Measurements from ENCODE around the gene PRKACG. TPM values are rescaled to one million over a fixed set of nuclear protein-coding genes. Genes with fewer than 3 reads are reported as not detected.

PRKACG gene
- total and polyA plus RNA-seq, 4 donors: not detected

GRCh38 chr9:68973619-68974018 is 40.3 kb downstream of the PRKACG start:
- Histone ChIP-seq H3K4me1 (ENCODE audit: control insufficient read depth in 5 of 5, insufficient read depth in 5 of 5, low read length in 5 of 5) (peaks cover 0 to 6% (median 0%) of the 10 kb centered on the region in 5 donors), H3K27me3 (ENCODE audit: control insufficient read depth in 3 of 3, insufficient read depth in 3 of 3, low read length in 2 of 3) (no peaks in the 10 kb centered on the region), H3K9me3 (ENCODE audit: control insufficient read depth in 4 of 4, insufficient read depth in 3 of 4, low read length in 3 of 4) (peaks cover 0 to 3% (median 0%) of the 10 kb centered on the region in 4 donors), H3K4me3 (peak overlapping the region; percentile 21), H3K36me3 (ENCODE audit: control insufficient read depth in 4 of 4, insufficient read depth in 4 of 4, low read length in 4 of 4) (peaks cover 0 to 4% (median 0%) of the 10 kb centered on the region in 4 donors), H3K27ac (ENCODE audit: low read depth in 1 of 2, low read length in 1 of 2) (peak overlapping the region; percentile 3 to 31), H3K9ac (ENCODE audit: insufficient read depth in 1 of 2, low read length in 2 of 2) (no peak overlapping the region)
- TF ChIP-seq CTCF (IDR thresholded peaks at IDR 0.05; ENCODE audit: control extremely low read depth, extremely low read depth): no peak
- WGBS, 2 donors: 88 to 98% methylated on average over 3 of the region's 3 CpGs
- DNase-seq (no peak), ATAC-seq (ENCODE audit: insufficient read depth, low FRiP score) (no peak)

GRCh38 chr9:68970151-68970550 is 43.8 kb downstream of the PRKACG start:
- Histone ChIP-seq H3K36me3 (ENCODE audit: control insufficient read depth in 4 of 4, insufficient read depth in 4 of 4, low read length in 4 of 4) (peaks cover 0 to 4% (median 0%) of the 10 kb centered on the region in 4 donors), H3K9ac (ENCODE audit: insufficient read depth in 1 of 2, low read length in 2 of 2) (no peak overlapping the region), H3K9me3 (ENCODE audit: control insufficient read depth in 4 of 4, insufficient read depth in 3 of 4, low read length in 3 of 4) (peaks cover 0 to 3% (median 0%) of the 10 kb centered on the region in 4 donors), H3K27me3 (ENCODE audit: control insufficient read depth in 3 of 3, insufficient read depth in 3 of 3, low read length in 2 of 3) (no peaks in the 10 kb centered on the region), H3K4me1 (ENCODE audit: control insufficient read depth in 5 of 5, insufficient read depth in 5 of 5, low read length in 5 of 5) (peaks cover 0 to 12% (median 0%) of the 10 kb centered on the region in 5 donors), H3K4me3 (no peak overlapping the region), H3K27ac (ENCODE audit: low read depth in 1 of 2, low read length in 1 of 2) (peak overlapping the region in 1 of 2 donors; percentile 33)
- TF ChIP-seq CTCF (IDR thresholded peaks at IDR 0.05; ENCODE audit: control extremely low read depth, extremely low read depth): no peak
- WGBS, 2 donors: 61 to 67% methylated on average over 2 of the region's 2 CpGs
- DNase-seq (peak in 2 of 3 donors; percentile 35 to 47), ATAC-seq (ENCODE audit: insufficient read depth, low FRiP score) (no peak)

GRCh38 chr9:68969538-68969937 is 44.4 kb downstream of the PRKACG start:
- Histone ChIP-seq H3K9ac (ENCODE audit: insufficient read depth in 1 of 2, low read length in 2 of 2) (no peak overlapping the region), H3K27me3 (ENCODE audit: control insufficient read depth in 3 of 3, insufficient read depth in 3 of 3, low read length in 2 of 3) (no peaks in the 10 kb centered on the region), H3K36me3 (ENCODE audit: control insufficient read depth in 4 of 4, insufficient read depth in 4 of 4, low read length in 4 of 4) (peaks cover 0 to 4% (median 0%) of the 10 kb centered on the region in 4 donors), H3K4me3 (no peak overlapping the region), H3K9me3 (ENCODE audit: control insufficient read depth in 4 of 4, insufficient read depth in 3 of 4, low read length in 3 of 4) (peaks cover 0 to 3% (median 0%) of the 10 kb centered on the region in 4 donors), H3K27ac (ENCODE audit: low read depth in 1 of 2, low read length in 1 of 2) (no peak overlapping the region), H3K4me1 (ENCODE audit: control insufficient read depth in 5 of 5, insufficient read depth in 5 of 5, low read length in 5 of 5) (peaks cover 0 to 12% (median 0%) of the 10 kb centered on the region in 5 donors)
- ATAC-seq (ENCODE audit: insufficient read depth, low FRiP score): no peak
- no peak for DNase-seq
- no peak for TF ChIP-seq CTCF (IDR thresholded peaks at IDR 0.05; ENCODE audit: control extremely low read depth, extremely low read depth)
- WGBS, 2 donors: 55 to 65% methylated on average over 4 of the region's 4 CpGs

- no peak for TF ChIP-seq CTCF (IDR thresholded peaks at IDR 0.05; ENCODE audit: control extremely low read depth, extremely low read depth)
- Histone ChIP-seq H3K27ac (ENCODE audit: low read depth in 1 of 2, low read length in 1 of 2) (no peak overlapping the region), H3K27me3 (ENCODE audit: control insufficient read depth in 3 of 3, insufficient read depth in 3 of 3, low read length in 2 of 3) (no peaks in the 10 kb centered on the region), H3K36me3 (ENCODE audit: control insufficient read depth in 4 of 4, insufficient read depth in 4 of 4, low read length in 4 of 4) (peaks cover 0 to 1% (median 0%) of the 10 kb centered on the region in 4 donors), H3K4me3 (no peak overlapping the region), H3K9ac (ENCODE audit: insufficient read depth in 1 of 2, low read length in 2 of 2) (no peak overlapping the region), H3K9me3 (ENCODE audit: control insufficient read depth in 4 of 4, insufficient read depth in 3 of 4, low read length in 3 of 4) (no peaks in the 10 kb centered on the region), H3K4me1 (ENCODE audit: control insufficient read depth in 5 of 5, insufficient read depth in 5 of 5, low read length in 5 of 5) (peaks cover 0 to 19% (median 0%) of the 10 kb centered on the region in 5 donors)
- 85 to 87% methylated on average over 1 of the region's 1 CpG for WGBS, 2 donors
- DNase-seq: no peak
- ATAC-seq (ENCODE audit: insufficient read depth, low FRiP score): no peak
These were observed 46.1 kb downstream of the PRKACG start for GRCh38 chr9:68967800-68968199.
